ENCODE data around the gene LITAF. TPM values are rescaled to one million over a fixed set of nuclear protein-coding genes. Genes with fewer than 3 reads are reported as not detected.

The LITAF gene
- total RNA-seq, 4 donors from 2014 or later: 31.6 to 95.0 (median 44.5) TPM

DNA sequence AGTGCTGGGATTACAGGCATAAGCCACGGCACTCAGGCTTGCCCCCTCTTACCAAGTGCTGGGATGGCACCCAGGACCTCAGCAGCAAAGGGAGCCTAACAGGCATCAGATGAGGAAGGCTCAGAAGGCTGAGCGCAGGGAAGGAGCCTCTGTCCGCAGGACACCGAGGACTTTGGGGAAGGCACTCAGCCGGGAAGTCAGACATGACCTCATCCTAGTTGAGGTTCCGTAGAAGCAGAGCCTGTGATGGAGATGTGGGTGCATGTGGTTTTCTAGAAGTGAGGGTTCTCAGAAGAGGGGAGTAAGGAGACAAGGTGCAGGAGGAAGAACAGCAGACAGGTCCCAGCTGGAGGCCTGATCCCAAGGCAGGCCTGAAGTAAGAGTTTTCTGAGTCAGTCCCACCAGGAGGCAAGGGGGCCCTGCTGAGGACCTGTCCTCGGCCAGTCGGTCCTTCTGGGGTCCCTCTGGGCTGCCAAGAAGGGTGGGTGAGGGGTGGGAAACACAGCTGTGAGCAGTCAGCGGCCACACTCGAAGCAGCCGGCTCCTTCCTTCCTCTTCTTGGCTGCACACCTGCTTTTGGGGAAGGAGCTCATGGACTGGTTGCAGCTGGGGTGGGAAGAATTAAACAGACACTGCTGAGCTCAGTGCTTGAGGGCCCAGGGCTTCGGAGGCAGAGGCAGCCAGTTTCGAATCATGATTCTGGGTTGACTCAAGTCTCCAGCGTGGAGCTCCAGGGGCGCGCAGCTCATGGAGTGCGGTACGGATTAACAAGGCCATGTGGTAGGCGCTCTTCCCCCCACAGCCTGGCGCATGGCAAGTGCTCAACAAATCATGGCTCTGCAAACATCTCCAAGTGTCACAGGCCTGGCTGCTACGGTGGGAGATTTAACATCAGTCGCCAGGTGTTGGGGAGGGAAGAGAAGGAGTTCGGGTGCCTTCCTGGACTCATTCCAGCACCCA is 42.6 kb upstream of the LITAF start:
- peak; percentile 17 for ATAC-seq
- no peak overlapping the region for H3K4me3 ChIP-seq
- no peaks in the 10 kb centered on the region for H3K9me3 ChIP-seq
- no peaks in the 10 kb centered on the region for H3K27me3 ChIP-seq
- 21 to 76% methylated on average over 2 to 17 of the region's 23 CpGs for WGBS, 2 donors (ENCODE audit: low coverage in 1 of 2)
- H3K27ac ChIP-seq: peak overlapping the region in 3 of 4 donors; percentile 60 to 66 (median 66)
- H3K4me1 ChIP-seq: peaks cover 0 to 42% (median 11%) of the 10 kb centered on the region in 3 donors
- H3K36me3 ChIP-seq: no peaks in the 10 kb centered on the region
- TF ChIP-seq EP300 (IDR thresholded peaks at IDR 0.05) (no peak), POLR2AphosphoS5 (IDR thresholded peaks at IDR 0.05) (no peak), POLR2A (IDR thresholded peaks at IDR 0.05) (no peak)
- TF ChIP-seq, protein P1, sequence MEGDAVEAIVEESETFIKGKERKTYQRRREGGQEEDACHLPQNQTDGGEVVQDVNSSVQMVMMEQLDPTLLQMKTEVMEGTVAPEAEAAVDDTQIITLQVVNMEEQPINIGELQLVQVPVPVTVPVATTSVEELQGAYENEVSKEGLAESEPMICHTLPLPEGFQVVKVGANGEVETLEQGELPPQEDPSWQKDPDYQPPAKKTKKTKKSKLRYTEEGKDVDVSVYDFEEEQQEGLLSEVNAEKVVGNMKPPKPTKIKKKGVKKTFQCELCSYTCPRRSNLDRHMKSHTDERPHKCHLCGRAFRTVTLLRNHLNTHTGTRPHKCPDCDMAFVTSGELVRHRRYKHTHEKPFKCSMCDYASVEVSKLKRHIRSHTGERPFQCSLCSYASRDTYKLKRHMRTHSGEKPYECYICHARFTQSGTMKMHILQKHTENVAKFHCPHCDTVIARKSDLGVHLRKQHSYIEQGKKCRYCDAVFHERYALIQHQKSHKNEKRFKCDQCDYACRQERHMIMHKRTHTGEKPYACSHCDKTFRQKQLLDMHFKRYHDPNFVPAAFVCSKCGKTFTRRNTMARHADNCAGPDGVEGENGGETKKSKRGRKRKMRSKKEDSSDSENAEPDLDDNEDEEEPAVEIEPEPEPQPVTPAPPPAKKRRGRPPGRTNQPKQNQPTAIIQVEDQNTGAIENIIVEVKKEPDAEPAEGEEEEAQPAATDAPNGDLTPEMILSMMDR (IDR thresholded peaks at IDR 0.05): no peak

- 63 to 70% methylated on average over 11 to 15 of the region's 15 CpGs for WGBS, 2 donors (ENCODE audit: low coverage in 1 of 2)
- no peaks in the 10 kb centered on the region for H3K36me3 ChIP-seq
- no peaks in the 10 kb centered on the region for H3K9me3 ChIP-seq
- no peak for TF ChIP-seq POLR2A (IDR thresholded peaks at IDR 0.05)
- TF ChIP-seq, protein P1 (IDR thresholded peaks at IDR 0.05): no peak
- H3K4me3 ChIP-seq: no peak overlapping the region
- peaks cover 0 to 33% (median 9%) of the 10 kb centered on the region in 3 donors for H3K4me1 ChIP-seq
- H3K27ac ChIP-seq: peak overlapping the region in 2 of 4 donors; percentile 60 to 66
- H3K27me3 ChIP-seq: no peaks in the 10 kb centered on the region
- ATAC-seq: peak; percentile 51
Measured at GRCh38 chr16:11627822-11628457, 41.2 kb upstream of the LITAF start.

DNA sequence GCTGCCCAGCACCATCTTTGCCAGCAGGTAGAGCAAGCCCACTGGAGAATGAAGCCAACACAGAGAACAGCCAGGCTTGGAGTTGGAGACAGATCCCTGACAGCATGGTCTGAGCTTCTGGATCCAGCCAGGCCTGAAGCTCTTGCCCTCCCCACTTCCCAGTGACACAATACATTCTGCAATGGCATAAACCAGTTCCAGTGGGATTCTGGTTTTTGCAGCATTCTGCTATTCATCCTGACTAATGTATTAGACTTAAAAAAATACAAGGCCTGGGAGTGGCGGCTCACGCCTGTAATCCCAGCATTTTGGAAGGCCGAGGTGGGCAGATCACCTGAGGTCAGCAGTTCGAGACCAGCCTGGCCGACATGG is 40.6 kb upstream of the LITAF start:
- no peak for ATAC-seq
- Histone ChIP-seq H3K4me3 (no peak overlapping the region), H3K9me3 (no peaks in the 10 kb centered on the region), H3K27me3 (no peaks in the 10 kb centered on the region), H3K36me3 (no peaks in the 10 kb centered on the region), H3K4me1 (peaks cover 0 to 33% (median 3%) of the 10 kb centered on the region in 3 donors), H3K27ac (peak overlapping the region in 2 of 4 donors; percentile 60 to 66)
- no peak for TF ChIP-seq EP300 (IDR thresholded peaks at IDR 0.05)
- no peak for TF ChIP-seq POLR2AphosphoS5 (IDR thresholded peaks at IDR 0.05)
- no peak for TF ChIP-seq POLR2A (IDR thresholded peaks at IDR 0.05)
- TF ChIP-seq, protein P1 (IDR thresholded peaks at IDR 0.05): no peak
- WGBS, 2 donors (ENCODE audit: low coverage in 1 of 2): 100% methylated on average over 2 of the region's 5 CpGs

- no peaks in the 10 kb centered on the region for H3K9me3 ChIP-seq
- WGBS, 2 donors (ENCODE audit: low coverage in 1 of 2): 95% methylated on average over 14 of the region's 16 CpGs; no CpG with 5 or more reads in 1 of the 2 donors
- TF ChIP-seq EP300 (IDR thresholded peaks at IDR 0.05): no peak
- TF ChIP-seq POLR2AphosphoS5 (IDR thresholded peaks at IDR 0.05): no peak
- TF ChIP-seq, protein P1 (IDR thresholded peaks at IDR 0.05): no peak
- no peak for TF ChIP-seq POLR2A (IDR thresholded peaks at IDR 0.05)
- H3K4me3 ChIP-seq: no peak overlapping the region
- no peak for ATAC-seq
- H3K36me3 ChIP-seq: no peaks in the 10 kb centered on the region
- H3K27ac ChIP-seq: peak overlapping the region in 1 of 4 donors; percentile 60
- H3K27me3 ChIP-seq: no peaks in the 10 kb centered on the region
- peaks cover 0 to 33% (median 0%) of the 10 kb centered on the region in 3 donors for H3K4me1 ChIP-seq
Measured at GRCh38 chr16:11626657-11627291, 40.1 kb upstream of the LITAF start.

Measured in gastroesophageal sphincter (tissue), 4 donors.